ENCODE measurements around the gene KCNIP1.

Gene KCNIP1

GRCh38 chr5:170476704-170477103, 27.1 kb upstream of the KCNIP1 start:
- Histone ChIP-seq H3K9me3 (ENCODE audit: insufficient read depth, low read depth, low read length) (no peaks in the 10 kb centered on the region), H3K27me3 (ENCODE audit: insufficient read depth, low read length, poor library complexity, severe bottlenecking) (no peaks in the 10 kb centered on the region)

GRCh38 chr5:170477906-170478305, 25.9 kb upstream of the KCNIP1 start:
- no peak overlapping the region for H3K4me3 ChIP-seq (ENCODE audit: low read length, poor library complexity, severe bottlenecking)
- no peaks in the 10 kb centered on the region for H3K9me2 ChIP-seq (replicated peaks; ENCODE audit: low read depth, low read length)
- no peaks in the 10 kb centered on the region for H3K27me3 ChIP-seq (ENCODE audit: insufficient read depth, low read length, poor library complexity, severe bottlenecking)
- H2AFZ ChIP-seq (ENCODE audit: low read length), result no peak overlapping the region
- H3K9me3 ChIP-seq (ENCODE audit: insufficient read depth, low read depth, low read length), result no peaks in the 10 kb centered on the region
- H3K36me3 ChIP-seq (ENCODE audit: insufficient read depth, low read length), result no peaks in the 10 kb centered on the region
- TF ChIP-seq CTCF (conservative IDR thresholded peaks at IDR 0.05; ENCODE audit: low read length), result no peak
- no peak for TF ChIP-seq EZH2phosphoT487 (IDR thresholded peaks at IDR 0.05; ENCODE audit: borderline replicate concordance)
- H3F3A ChIP-seq (ENCODE audit: low read depth), result no peaks in the 10 kb centered on the region
- H3K4me2 ChIP-seq (ENCODE audit: low read depth, low read length, poor library complexity, severe bottlenecking), result no peak overlapping the region
- H3K4me1 ChIP-seq (ENCODE audit: insufficient read depth, low read length, poor library complexity, severe bottlenecking), result no peaks in the 10 kb centered on the region
- H3K9ac ChIP-seq (ENCODE audit: low read depth, low read length, poor library complexity, severe bottlenecking), result no peak overlapping the region
- no peaks in the 10 kb centered on the region for H4K20me1 ChIP-seq (ENCODE audit: insufficient read depth, low read length, poor library complexity, severe bottlenecking)
- no peaks in the 10 kb centered on the region for H3K79me2 ChIP-seq (ENCODE audit: insufficient read depth, low read length)

More at GRCh38 chr5:170476704-170477103, 27.1 kb upstream of the KCNIP1 start:
- Histone ChIP-seq H3K4me3 (ENCODE audit: low read length, poor library complexity, severe bottlenecking) (no peak overlapping the region), H3K79me2 (ENCODE audit: insufficient read depth, low read length) (no peaks in the 10 kb centered on the region), H3F3A (ENCODE audit: low read depth) (no peaks in the 10 kb centered on the region), H3K4me1 (ENCODE audit: insufficient read depth, low read length, poor library complexity, severe bottlenecking) (no peaks in the 10 kb centered on the region), H2AFZ (ENCODE audit: low read length) (no peak overlapping the region), H3K4me2 (ENCODE audit: low read depth, low read length, poor library complexity, severe bottlenecking) (no peak overlapping the region), H3K9me2 (replicated peaks; ENCODE audit: low read depth, low read length) (no peaks in the 10 kb centered on the region), H3K9ac (ENCODE audit: low read depth, low read length, poor library complexity, severe bottlenecking) (no peak overlapping the region), H3K36me3 (ENCODE audit: insufficient read depth, low read length) (no peaks in the 10 kb centered on the region), H4K20me1 (ENCODE audit: insufficient read depth, low read length, poor library complexity, severe bottlenecking) (no peaks in the 10 kb centered on the region)
- TF ChIP-seq EZH2phosphoT487 (IDR thresholded peaks at IDR 0.05; ENCODE audit: borderline replicate concordance) (no peak), CTCF (conservative IDR thresholded peaks at IDR 0.05; ENCODE audit: low read length) (no peak)

GRCh38 chr5:170478306-170478705, 25.5 kb upstream of the KCNIP1 start:
- Histone ChIP-seq H2AFZ (ENCODE audit: low read length) (no peak overlapping the region), H3K27me3 (ENCODE audit: insufficient read depth, low read length, poor library complexity, severe bottlenecking) (no peaks in the 10 kb centered on the region), H3K79me2 (ENCODE audit: insufficient read depth, low read length) (no peaks in the 10 kb centered on the region), H3K4me1 (ENCODE audit: insufficient read depth, low read length, poor library complexity, severe bottlenecking) (no peaks in the 10 kb centered on the region), H3K9me2 (replicated peaks; ENCODE audit: low read depth, low read length) (no peaks in the 10 kb centered on the region), H3K36me3 (ENCODE audit: insufficient read depth, low read length) (no peaks in the 10 kb centered on the region), H4K20me1 (ENCODE audit: insufficient read depth, low read length, poor library complexity, severe bottlenecking) (no peaks in the 10 kb centered on the region), H3K9me3 (ENCODE audit: insufficient read depth, low read depth, low read length) (no peaks in the 10 kb centered on the region), H3F3A (ENCODE audit: low read depth) (no peaks in the 10 kb centered on the region), H3K4me2 (ENCODE audit: low read depth, low read length, poor library complexity, severe bottlenecking) (no peak overlapping the region), H3K4me3 (ENCODE audit: low read length, poor library complexity, severe bottlenecking) (no peak overlapping the region), H3K9ac (ENCODE audit: low read depth, low read length, poor library complexity, severe bottlenecking) (no peak overlapping the region)
- TF ChIP-seq CTCF (conservative IDR thresholded peaks at IDR 0.05; ENCODE audit: low read length) (no peak), EZH2phosphoT487 (IDR thresholded peaks at IDR 0.05; ENCODE audit: borderline replicate concordance) (no peak)

Measured in Loucy (cell line).